Measurements from ENCODE around the gene ACKR3.

DNA sequence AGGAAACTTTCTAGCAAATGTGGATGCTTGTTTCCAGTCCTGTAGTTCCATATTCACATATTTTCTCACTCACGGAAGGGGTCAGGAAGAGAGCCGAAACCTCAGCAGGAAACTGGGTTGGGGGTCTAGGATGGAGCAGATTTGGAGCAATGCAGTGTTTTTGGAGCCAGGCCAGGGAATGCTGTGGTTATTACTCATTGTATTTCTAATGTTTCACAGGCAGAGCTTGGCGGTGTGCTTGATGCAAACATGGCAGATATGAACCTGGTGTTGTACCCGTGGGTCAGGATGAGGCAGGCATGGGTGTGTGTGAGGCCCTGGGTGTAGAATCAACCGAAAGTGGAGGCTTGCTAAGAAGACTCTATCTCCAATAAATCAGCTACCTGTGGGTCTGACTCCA, 34.6 kb upstream of the ACKR3 start:
- TF ChIP-seq ZNF302 (CRISPR knock-in tag; IDR thresholded peaks at IDR 0.05) (no peak), EP300 (IDR thresholded peaks at IDR 0.05) (no peak), TP53 (CRISPR knock-in tag; IDR thresholded peaks at IDR 0.05) (no peak), HDAC2 (IDR thresholded peaks at IDR 0.05) (no peak), ZFP36 (IDR thresholded peaks at IDR 0.05; ENCODE audit: borderline replicate concordance, partially characterized antibody) (no peak), SMC3 (IDR thresholded peaks at IDR 0.05) (no peak), FOXS1 (CRISPR knock-in tag; IDR thresholded peaks at IDR 0.05) (no peak), HOXA7 (CRISPR knock-in tag; IDR thresholded peaks at IDR 0.05) (no peak)
- TF ChIP-seq, protein P1, sequence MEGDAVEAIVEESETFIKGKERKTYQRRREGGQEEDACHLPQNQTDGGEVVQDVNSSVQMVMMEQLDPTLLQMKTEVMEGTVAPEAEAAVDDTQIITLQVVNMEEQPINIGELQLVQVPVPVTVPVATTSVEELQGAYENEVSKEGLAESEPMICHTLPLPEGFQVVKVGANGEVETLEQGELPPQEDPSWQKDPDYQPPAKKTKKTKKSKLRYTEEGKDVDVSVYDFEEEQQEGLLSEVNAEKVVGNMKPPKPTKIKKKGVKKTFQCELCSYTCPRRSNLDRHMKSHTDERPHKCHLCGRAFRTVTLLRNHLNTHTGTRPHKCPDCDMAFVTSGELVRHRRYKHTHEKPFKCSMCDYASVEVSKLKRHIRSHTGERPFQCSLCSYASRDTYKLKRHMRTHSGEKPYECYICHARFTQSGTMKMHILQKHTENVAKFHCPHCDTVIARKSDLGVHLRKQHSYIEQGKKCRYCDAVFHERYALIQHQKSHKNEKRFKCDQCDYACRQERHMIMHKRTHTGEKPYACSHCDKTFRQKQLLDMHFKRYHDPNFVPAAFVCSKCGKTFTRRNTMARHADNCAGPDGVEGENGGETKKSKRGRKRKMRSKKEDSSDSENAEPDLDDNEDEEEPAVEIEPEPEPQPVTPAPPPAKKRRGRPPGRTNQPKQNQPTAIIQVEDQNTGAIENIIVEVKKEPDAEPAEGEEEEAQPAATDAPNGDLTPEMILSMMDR (IDR thresholded peaks at IDR 0.05): no peak
- TF ChIP-seq, protein P2, sequence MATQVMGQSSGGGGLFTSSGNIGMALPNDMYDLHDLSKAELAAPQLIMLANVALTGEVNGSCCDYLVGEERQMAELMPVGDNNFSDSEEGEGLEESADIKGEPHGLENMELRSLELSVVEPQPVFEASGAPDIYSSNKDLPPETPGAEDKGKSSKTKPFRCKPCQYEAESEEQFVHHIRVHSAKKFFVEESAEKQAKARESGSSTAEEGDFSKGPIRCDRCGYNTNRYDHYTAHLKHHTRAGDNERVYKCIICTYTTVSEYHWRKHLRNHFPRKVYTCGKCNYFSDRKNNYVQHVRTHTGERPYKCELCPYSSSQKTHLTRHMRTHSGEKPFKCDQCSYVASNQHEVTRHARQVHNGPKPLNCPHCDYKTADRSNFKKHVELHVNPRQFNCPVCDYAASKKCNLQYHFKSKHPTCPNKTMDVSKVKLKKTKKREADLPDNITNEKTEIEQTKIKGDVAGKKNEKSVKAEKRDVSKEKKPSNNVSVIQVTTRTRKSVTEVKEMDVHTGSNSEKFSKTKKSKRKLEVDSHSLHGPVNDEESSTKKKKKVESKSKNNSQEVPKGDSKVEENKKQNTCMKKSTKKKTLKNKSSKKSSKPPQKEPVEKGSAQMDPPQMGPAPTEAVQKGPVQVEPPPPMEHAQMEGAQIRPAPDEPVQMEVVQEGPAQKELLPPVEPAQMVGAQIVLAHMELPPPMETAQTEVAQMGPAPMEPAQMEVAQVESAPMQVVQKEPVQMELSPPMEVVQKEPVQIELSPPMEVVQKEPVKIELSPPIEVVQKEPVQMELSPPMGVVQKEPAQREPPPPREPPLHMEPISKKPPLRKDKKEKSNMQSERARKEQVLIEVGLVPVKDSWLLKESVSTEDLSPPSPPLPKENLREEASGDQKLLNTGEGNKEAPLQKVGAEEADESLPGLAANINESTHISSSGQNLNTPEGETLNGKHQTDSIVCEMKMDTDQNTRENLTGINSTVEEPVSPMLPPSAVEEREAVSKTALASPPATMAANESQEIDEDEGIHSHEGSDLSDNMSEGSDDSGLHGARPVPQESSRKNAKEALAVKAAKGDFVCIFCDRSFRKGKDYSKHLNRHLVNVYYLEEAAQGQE (IDR thresholded peaks at IDR 0.05): no peak
